Calu3 (cell line): ENCODE results near the gene HMCN2. TPM values are rescaled to one million over a fixed set of nuclear protein-coding genes. Genes with fewer than 3 reads are reported as not detected.

Experiments used
- BruUV-seq: library from RNA; stranded (reverse); fragments of 400-500 nt; replicated peaks from 2 replicates; lab custom pipeline; 2021; lab: Mats Ljungman, UMichigan
- CTCF ChIA-PET: fragments of 300-600 bp; sonication (Branson Sonifier 250); formaldehyde crosslinking; loops from one replicate; lab custom pipeline; 2022; ENCODE audit warnings: antibody characterized with exemption; lab: Charles Lee
- DNase-seq: peaks from one replicate; pipeline ENCODE4 v3.0.0; 2022
- H3K27ac Mint-ChIP-seq: one replicate; pipeline ENCODE4 v1.8.0; 2022; ENCODE audit warnings: mixed read lengths; ENCODE audit not compliant: unreplicated experiment
- H3K27me3 Mint-ChIP-seq: one replicate; pipeline ENCODE4 v1.8.0; 2022; ENCODE audit warnings: mixed read lengths; ENCODE audit not compliant: unreplicated experiment
- H3K36me3 Mint-ChIP-seq: one replicate; pipeline ENCODE4 v1.8.0; 2022; ENCODE audit warnings: mild to moderate bottlenecking, moderate library complexity, mixed read lengths; ENCODE audit not compliant: insufficient read depth, unreplicated experiment
- H3K4me1 Mint-ChIP-seq: one replicate; pipeline ENCODE4 v1.8.0; 2022; ENCODE audit warnings: mild to moderate bottlenecking, low read depth, mixed read lengths; ENCODE audit not compliant: unreplicated experiment
- H3K4me3 Mint-ChIP-seq: one replicate; pipeline ENCODE4 v1.8.0; 2022; ENCODE audit warnings: mild to moderate bottlenecking, low read depth, moderate library complexity, mixed read lengths; ENCODE audit not compliant: unreplicated experiment
- H3K9me3 Mint-ChIP-seq: one replicate; pipeline ENCODE4 v1.8.0; 2022; ENCODE audit warnings: low read depth, mixed read lengths; ENCODE audit not compliant: unreplicated experiment
- intact Hi-C: fragments of 100-400 bp; cut with micrococcal nuclease; formaldehyde crosslinking; loops from one replicate; pipeline ENCODE4 v1.10.0; 2022; ENCODE audit not compliant: unreplicated experiment
- total RNA-seq: library from RNA; stranded (reverse); gene quantifications from 2 replicates; pipeline ENCODE4 v1.2.3, GENCODE V29; 2022
- TF ChIP-seq, protein P1 (sequence below): fragments of 200-600 bp; IDR thresholded peaks from one replicate; pipeline ENCODE4 v1.8.0; 2022; ENCODE audit warnings: antibody characterized with exemption; ENCODE audit not compliant: unreplicated experiment

HMCN2 gene
- total RNA-seq, 1 experiment from 2014 or later = not detected

DNA sequence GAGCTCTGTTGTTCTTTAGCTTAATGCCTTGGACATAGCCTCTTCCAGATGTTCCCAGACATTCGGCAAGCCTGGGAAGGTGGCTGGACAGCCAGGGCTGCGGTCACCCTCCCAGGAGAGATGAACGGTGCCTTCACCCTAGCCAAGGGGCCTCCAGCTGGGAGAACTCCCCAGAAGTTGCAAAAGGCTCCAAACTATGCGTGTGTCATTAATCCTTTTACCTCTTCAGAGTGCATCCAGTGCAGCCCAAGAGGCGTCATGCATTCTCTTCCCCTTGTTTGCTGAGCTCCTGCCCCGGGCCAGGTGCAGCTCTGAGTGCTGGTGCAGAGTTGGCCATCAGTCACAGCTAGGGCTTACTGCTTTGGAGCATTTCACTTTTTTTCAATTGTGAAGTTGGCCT is 22.8 kb downstream of the HMCN2 start:
- no TSS peak for BruUV-seq
- no peak for DNase-seq
- Mint-ChIP-seq H3K27me3 (peaks cover 100% of the 10 kb centered on the region), H3K36me3 (no peaks in the 10 kb centered on the region), H3K4me3 (no peak overlapping the region), H3K27ac (no peak overlapping the region), H3K9me3 (no peaks in the 10 kb centered on the region), H3K4me1 (no peaks in the 10 kb centered on the region)
- CTCF ChIA-PET = no interaction called here
- intact Hi-C loops = no loop called here
- TF ChIP-seq, protein P1, sequence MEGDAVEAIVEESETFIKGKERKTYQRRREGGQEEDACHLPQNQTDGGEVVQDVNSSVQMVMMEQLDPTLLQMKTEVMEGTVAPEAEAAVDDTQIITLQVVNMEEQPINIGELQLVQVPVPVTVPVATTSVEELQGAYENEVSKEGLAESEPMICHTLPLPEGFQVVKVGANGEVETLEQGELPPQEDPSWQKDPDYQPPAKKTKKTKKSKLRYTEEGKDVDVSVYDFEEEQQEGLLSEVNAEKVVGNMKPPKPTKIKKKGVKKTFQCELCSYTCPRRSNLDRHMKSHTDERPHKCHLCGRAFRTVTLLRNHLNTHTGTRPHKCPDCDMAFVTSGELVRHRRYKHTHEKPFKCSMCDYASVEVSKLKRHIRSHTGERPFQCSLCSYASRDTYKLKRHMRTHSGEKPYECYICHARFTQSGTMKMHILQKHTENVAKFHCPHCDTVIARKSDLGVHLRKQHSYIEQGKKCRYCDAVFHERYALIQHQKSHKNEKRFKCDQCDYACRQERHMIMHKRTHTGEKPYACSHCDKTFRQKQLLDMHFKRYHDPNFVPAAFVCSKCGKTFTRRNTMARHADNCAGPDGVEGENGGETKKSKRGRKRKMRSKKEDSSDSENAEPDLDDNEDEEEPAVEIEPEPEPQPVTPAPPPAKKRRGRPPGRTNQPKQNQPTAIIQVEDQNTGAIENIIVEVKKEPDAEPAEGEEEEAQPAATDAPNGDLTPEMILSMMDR = no peak

DNA sequence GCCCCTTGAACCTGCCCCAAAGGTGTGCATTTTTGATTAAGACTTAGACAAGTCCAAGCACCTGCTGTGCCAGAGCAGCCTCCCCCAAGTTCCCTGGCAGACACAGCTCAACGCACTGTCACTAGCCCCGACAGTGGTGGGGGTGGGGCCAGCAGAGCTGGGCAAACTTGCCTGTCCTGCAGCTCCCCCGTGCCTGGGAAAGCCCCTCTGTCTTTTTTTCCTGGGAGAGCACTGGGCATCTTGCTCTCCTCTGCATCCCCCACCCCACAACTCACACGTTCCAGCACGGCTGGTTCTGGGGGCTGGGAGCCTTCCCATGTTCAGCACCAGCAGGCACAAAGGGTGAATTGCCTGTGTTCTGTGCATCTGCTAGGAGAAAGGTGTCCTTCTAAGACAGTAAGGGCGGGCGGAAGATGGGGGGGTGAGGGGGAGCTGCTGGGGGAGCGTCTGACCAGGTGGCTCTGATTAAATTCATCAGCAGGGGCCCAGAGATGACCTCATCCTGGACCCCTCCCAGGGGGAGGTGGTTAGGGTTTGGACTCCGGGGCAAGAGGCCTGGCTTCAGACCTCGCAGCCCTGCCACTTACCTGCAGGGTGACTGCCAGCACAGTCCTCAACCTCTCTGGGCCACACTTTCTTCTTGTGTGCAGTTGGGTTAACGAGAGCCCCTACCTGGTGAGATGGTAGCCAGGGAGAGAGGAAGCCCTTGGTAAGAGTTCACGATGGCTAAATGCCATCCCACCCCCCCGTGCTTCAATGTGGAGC is 23.5 kb downstream of the HMCN2 start:
- CTCF ChIA-PET = no interaction called here
- no peak overlapping the region for H3K4me3 Mint-ChIP-seq
- H3K36me3 Mint-ChIP-seq = no peaks in the 10 kb centered on the region
- intact Hi-C loops = no loop called here
- TF ChIP-seq, protein P1 = no peak
- no TSS peak for BruUV-seq
- H3K4me1 Mint-ChIP-seq = no peaks in the 10 kb centered on the region
- DNase-seq = no peak
- H3K9me3 Mint-ChIP-seq = no peaks in the 10 kb centered on the region
- H3K27me3 Mint-ChIP-seq = peaks cover 100% of the 10 kb centered on the region
- no peak overlapping the region for H3K27ac Mint-ChIP-seq

DNA sequence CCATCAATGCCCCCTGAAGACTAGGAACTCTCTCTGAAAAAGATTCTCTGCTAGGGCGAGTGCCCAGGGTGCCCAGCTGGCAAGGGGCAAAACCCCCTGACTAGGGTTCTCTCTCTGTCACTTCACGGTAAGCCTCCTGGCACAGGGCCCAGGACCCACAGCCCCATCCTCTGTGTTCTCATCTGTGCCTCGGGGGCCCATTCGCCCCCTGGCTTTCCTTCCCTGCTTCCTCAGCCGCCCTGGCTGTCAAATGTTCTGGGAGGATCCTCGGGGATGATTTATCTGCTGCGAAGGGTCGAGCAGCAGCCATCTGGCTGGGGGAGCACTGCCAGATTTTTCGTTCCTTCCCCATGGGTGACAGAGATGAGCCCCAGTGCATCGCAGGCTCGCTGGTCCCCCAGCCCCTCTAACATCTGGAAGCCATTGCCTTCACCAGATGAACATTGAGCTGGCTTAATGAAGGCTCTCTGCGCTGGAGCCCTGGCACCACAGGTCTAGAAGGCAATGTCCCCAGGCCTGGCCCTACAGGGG is 24.2 kb downstream of the HMCN2 start:
- CTCF ChIA-PET = no interaction called here
- H3K4me1 Mint-ChIP-seq = no peaks in the 10 kb centered on the region
- BruUV-seq = no TSS peak
- H3K4me3 Mint-ChIP-seq = no peak overlapping the region
- H3K27me3 Mint-ChIP-seq = peaks cover 100% of the 10 kb centered on the region
- H3K27ac Mint-ChIP-seq = no peak overlapping the region
- TF ChIP-seq, protein P1 = no peak
- H3K9me3 Mint-ChIP-seq = no peaks in the 10 kb centered on the region
- intact Hi-C loops = no loop called here
- DNase-seq = no peak
- H3K36me3 Mint-ChIP-seq = no peaks in the 10 kb centered on the region

DNA sequence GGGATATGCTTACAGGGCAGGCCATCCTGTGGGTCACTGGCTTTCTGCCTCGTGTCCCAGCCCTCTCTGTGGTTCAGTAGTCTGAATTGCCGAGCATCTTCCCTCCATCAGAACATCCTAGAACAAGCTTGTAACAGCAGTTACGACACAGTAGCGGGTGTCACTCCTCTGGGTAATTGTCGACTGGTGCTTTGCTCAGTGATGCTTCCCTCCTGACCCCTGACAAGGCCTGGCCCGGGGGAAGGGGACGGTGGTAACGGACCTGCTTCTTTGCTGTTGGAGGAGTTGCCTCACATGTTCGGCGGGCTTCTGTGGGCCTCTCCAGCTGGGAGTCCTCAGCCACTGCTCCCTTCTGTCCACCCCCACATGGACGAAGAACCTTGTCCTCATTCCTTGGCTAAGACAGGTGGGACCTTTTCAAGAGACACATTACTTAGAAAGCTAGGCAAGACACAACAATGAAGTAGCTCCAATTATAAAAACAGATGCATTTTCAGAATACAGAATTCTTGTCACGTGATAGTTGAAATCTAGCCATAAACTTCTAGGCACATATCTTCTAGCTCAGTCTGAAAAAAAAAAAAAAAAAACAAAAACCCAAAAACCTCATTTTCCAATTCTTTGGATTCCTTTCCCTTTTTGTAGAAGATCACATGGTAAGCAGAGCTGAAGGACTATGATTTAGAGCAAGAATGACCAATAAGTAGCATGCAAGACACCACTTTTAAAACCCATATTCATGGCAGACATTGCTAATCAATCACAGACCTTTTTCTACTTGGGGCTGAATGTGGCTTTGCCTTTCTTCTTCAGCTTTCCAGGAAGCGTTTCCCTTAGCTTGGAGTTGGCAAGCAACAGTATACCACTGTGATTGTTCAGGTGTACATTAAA is 25.0 kb downstream of the HMCN2 start:
- TF ChIP-seq, protein P1 = no peak
- Mint-ChIP-seq H3K9me3 (no peaks in the 10 kb centered on the region), H3K27ac (no peak overlapping the region), H3K27me3 (peaks cover 100% of the 10 kb centered on the region), H3K4me1 (no peaks in the 10 kb centered on the region), H3K36me3 (no peaks in the 10 kb centered on the region), H3K4me3 (no peak overlapping the region)
- CTCF ChIA-PET = interaction anchor here (0.6 to 1.0 kb wide), 2 partner anchors 11 to 143 kb away, joined by 3 read pairs; no protein-coding TSS in a partner anchor
- DNase-seq = no peak
- intact Hi-C loops = no loop called here
- BruUV-seq = no TSS peak
